Endodermal cell (in vitro differentiated cells): ENCODE data around the gene MYO7B. TPM values are rescaled to one million over a fixed set of nuclear protein-coding genes. Genes with fewer than 3 reads are reported as not detected.
"Not testable (repeated sequence)": the region's sequence is repeated elsewhere in the genome, so short reads cannot be mapped to it uniquely, and the experiment has no call there.

Experiments
- DNase-seq: peaks from one replicate; pipeline ENCODE4 v3.0.0-alpha.2; 2017
- H3K27ac ChIP-seq: 2 replicates; pipeline ENCODE4 v1.5.1; 2013; ENCODE audit warnings: mild to moderate bottlenecking, low read depth, low read length, moderate library complexity
- H3K27me3 ChIP-seq: 2 replicates; pipeline ENCODE4 v1.6.1; 2013; ENCODE audit warnings: mild to moderate bottlenecking, low read length, moderate library complexity; ENCODE audit not compliant: insufficient read depth, control insufficient read depth, poor library complexity, severe bottlenecking
- H3K36me3 ChIP-seq: 2 replicates; pipeline ENCODE4 v1.7.0; 2013; ENCODE audit warnings: mild to moderate bottlenecking, low read length, moderate library complexity; ENCODE audit not compliant: control insufficient read depth, insufficient read depth
- H3K4me1 ChIP-seq: one replicate; pipeline ENCODE4 v1.7.0; 2013; ENCODE audit warnings: low read length; ENCODE audit not compliant: control insufficient read depth, insufficient read depth
- H3K4me3 ChIP-seq: 2 replicates; pipeline ENCODE4 v1.5.1; 2013; ENCODE audit warnings: mild to moderate bottlenecking, low read length, moderate library complexity
- H3K9ac ChIP-seq: 2 replicates; pipeline ENCODE4 v1.6.1; 2013; ENCODE audit warnings: mild to moderate bottlenecking, low read length, moderate library complexity; ENCODE audit not compliant: poor library complexity, severe bottlenecking; ENCODE audit errors: extremely low read depth
- H3K9me3 ChIP-seq: 2 replicates; pipeline ENCODE4 v1.6.1; 2013; ENCODE audit warnings: mild to moderate bottlenecking, low read length, moderate library complexity; ENCODE audit not compliant: control insufficient read depth
- H3K27ac Mint-ChIP-seq: 2 replicates; pipeline ENCODE4 v1.8.0; 2020; ENCODE audit warnings: mixed read lengths
- H3K27me3 Mint-ChIP-seq: 2 replicates; pipeline ENCODE4 v1.8.0; 2021; ENCODE audit warnings: mild to moderate bottlenecking, mixed read lengths; ENCODE audit not compliant: insufficient read depth
- H3K36me3 Mint-ChIP-seq: 2 replicates; pipeline ENCODE4 v1.8.0; 2020; ENCODE audit warnings: low read depth, mixed read lengths
- H3K4me1 Mint-ChIP-seq: 2 replicates; pipeline ENCODE4 v1.8.0; 2020; ENCODE audit warnings: mixed read lengths
- H3K4me3 Mint-ChIP-seq: 2 replicates; pipeline ENCODE4 v1.8.0; 2020; ENCODE audit warnings: mild to moderate bottlenecking, moderate library complexity, mixed read lengths
- H3K9me3 Mint-ChIP-seq: 2 replicates; pipeline ENCODE4 v1.8.0; 2020; ENCODE audit warnings: mild to moderate bottlenecking, mixed read lengths
- CTCF ChIP-seq: fragments of 200-600 bp; sonication (generic); conservative IDR thresholded peaks from 2 replicates; pipeline ENCODE4 v1.5.0; 2021; ENCODE audit warnings: antibody characterized with exemption, mild to moderate bottlenecking
- WGBS, 2 experiments: methylation state at CpG; one replicate each; pipeline versions ENCODE4 v1.1.5 to v1.1.7; 2013; ENCODE audit warnings: missing lambda C conversion rate in 2 of 2, mixed read lengths in 1 of 2; ENCODE audit not compliant: insufficient coverage in 1 of 2, insufficient read length in 1 of 2; 5-methylcytosine and 5-hydroxymethylcytosine counted together
- total RNA-seq, 2 donors: library from RNA; stranded (reverse); fragmentation: NEBNext Ultra II Directional in 1 of 2; extraction: Animal tissue kit (Norgen Biotek cat#: 25700) in 1 of 2; gene quantifications; 2 replicates in 1 of 2; 3 replicates in 1 of 2; pipeline ENCODE4 v1.2.1, GENCODE V29; 2021

The MYO7B gene
- total RNA-seq, 2 donors from 2014 or later, result 0.11 TPM; not detected in 1

DNA sequence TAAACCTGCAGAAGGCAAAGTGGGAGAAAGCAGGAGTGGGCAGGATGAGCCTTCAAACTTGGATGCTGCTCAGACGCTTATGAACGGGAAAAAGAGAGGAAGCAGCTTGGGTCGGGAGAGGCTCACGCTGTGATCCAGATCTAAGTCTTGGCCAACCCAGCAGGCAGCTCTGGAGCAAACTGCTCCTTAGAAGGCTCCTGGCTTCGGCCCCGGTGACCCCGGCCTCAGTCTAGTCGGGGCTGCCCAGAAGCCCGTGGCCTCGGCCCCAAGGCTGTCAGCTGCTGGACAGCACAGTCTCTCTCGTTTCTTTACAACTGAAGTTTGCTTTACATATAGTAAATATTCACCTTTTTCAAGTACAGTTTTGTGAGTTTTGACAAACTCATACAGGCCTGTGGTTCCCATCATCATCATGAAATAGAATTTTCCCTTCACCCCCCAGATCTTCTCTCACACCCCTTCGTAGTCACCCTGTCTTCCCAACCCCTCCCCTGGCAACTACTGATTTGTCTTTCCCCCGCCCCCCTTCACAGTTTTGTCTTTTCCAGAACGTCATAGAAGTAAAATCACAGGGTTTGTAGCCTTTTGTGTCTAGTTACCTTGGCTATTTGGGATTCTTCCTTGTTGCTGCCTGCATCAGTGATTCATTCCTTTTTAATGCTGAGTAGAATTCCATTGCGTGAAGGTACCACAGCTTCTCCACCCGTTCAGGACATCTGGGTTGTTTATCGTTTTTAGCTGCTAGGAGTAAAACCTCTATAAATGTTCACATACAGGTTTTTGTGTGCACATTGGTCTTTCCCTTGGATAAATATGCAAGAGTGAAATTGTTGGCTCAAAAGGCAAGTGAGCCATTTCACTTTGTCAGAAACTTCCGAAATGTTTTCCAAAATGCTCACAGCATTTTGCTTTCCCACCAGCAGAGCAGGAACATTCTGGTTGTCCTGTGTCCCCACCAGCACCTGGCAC, 35.1 kb downstream of the MYO7B start:
- no peak overlapping the region for H3K4me3 ChIP-seq
- TF ChIP-seq CTCF, result no peak
- H3K4me3 Mint-ChIP-seq, result no peak overlapping the region
- H3K27me3 Mint-ChIP-seq, result no peaks in the 10 kb centered on the region
- peak; percentile 31 for DNase-seq
- no peaks in the 10 kb centered on the region for H3K36me3 ChIP-seq
- no peaks in the 10 kb centered on the region for H3K27me3 ChIP-seq
- no peaks in the 10 kb centered on the region for H3K9me3 ChIP-seq
- 87 to 88% methylated on average over 11 to 18 of the region's 18 CpGs for WGBS, 2 experiments
- peaks cover 7% of the 10 kb centered on the region for H3K4me1 Mint-ChIP-seq
- H3K9me3 Mint-ChIP-seq, result no peaks in the 10 kb centered on the region
- no peak overlapping the region for H3K27ac Mint-ChIP-seq
- no peak overlapping the region for H3K9ac ChIP-seq
- no peaks in the 10 kb centered on the region for H3K4me1 ChIP-seq
- no peak overlapping the region for H3K27ac ChIP-seq
- H3K36me3 Mint-ChIP-seq, result no peaks in the 10 kb centered on the region

DNA sequence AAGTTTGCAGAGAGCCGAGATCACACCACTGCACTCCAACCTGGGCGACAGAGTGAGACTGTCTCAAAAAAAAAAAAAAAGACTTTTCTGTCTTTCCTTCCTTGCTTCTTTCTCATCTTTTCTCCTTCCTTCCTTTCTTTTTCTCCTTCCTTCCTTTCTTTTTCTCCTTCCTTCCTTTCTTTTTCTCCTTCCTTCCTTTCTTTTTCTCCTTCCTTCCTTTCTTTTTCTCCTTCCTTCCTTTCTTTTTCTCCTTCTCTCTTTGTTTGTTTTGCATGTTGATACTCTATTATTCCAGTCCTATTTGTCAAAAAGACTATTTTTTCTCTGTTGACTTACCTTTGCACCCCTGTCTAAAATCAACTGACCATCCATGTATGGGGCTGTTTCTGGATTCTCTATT, 36.9 kb downstream of the MYO7B start:
- DNase-seq, H3K36me3 Mint-ChIP-seq, H3K9me3 ChIP-seq, H3K27ac ChIP-seq, H3K4me1 ChIP-seq, H3K27ac Mint-ChIP-seq, H3K9me3 Mint-ChIP-seq, H3K27me3 ChIP-seq, H3K36me3 ChIP-seq, H3K27me3 Mint-ChIP-seq, H3K4me3 ChIP-seq, H3K9ac ChIP-seq, H3K4me1 Mint-ChIP-seq, H3K4me3 Mint-ChIP-seq: not testable (repeated sequence)
- WGBS, 2 experiments, result 85 to 91% methylated on average over 2 of the region's 2 CpGs

GRCh38 chr2:127572841-127573240, 37.4 kb downstream of the MYO7B start:
- peak; percentile 3 for DNase-seq
- Histone ChIP-seq H3K27me3 (no peaks in the 10 kb centered on the region), H3K9me3 (no peaks in the 10 kb centered on the region), H3K4me3 (no peak overlapping the region), H3K9ac (no peak overlapping the region), H3K27ac (no peak overlapping the region), H3K36me3 (no peaks in the 10 kb centered on the region), H3K4me1 (no peaks in the 10 kb centered on the region)
- Mint-ChIP-seq H3K4me1 (peaks cover 5% of the 10 kb centered on the region), H3K27ac (no peak overlapping the region), H3K27me3 (no peaks in the 10 kb centered on the region), H3K36me3 (no peaks in the 10 kb centered on the region), H3K9me3 (no peaks in the 10 kb centered on the region), H3K4me3 (no peak overlapping the region)
- WGBS, 2 experiments, result 88 to 93% methylated on average over 4 to 5 of the region's 5 CpGs
- TF ChIP-seq CTCF, result no peak
